Right renal pelvis (tissue), 4 donors: ENCODE data around the gene DGKH. TPM values are rescaled to one million over a fixed set of nuclear protein-coding genes. Genes with fewer than 3 reads are reported as not detected.
"Not testable (repeated sequence)": the region's sequence is repeated elsewhere in the genome, so short reads cannot be mapped to it uniquely, and the experiment has no call there.

Experiments
- DNase-seq, 4 donors: peaks; one replicate each; pipeline ENCODE4 v3.0.0-alpha.2; 2013; ENCODE audit warnings: low read depth in 4 of 4, low spot score in 3 of 4, missing footprints in 1 of 4
- polyA plus RNA-seq, 4 donors: library from polyadenylated mRNA; unstranded; fragments of 120-200 nt; gene quantifications; one replicate each; pipeline ENCODE4 v1.2.1, GENCODE V29; 2013; ENCODE audit not compliant: insufficient read length in 4 of 4

Gene DGKH
- polyA plus RNA-seq, 4 donors = 5.8 to 6.9 (median 6.1) TPM

DNA sequence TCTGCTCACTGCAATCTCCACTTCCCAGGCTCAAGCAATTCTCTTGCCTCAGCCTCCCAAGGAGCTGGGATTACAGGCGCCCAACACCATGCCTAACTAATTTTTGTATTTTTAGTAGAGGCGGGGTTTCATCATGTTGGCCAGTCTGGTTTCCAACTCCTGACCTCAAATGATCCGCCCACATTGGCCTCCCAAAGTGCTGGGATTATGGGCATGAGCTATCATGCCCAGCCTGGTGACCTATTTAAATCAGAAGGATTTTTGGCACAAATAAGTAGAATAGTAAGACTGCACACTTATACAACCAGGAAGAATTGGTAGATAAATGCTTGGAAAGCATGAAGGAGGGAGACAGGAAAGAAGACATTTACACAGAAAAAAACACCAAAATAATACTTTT, 170.1 kb downstream of the DGKH start:
- no peak for DNase-seq

DNA sequence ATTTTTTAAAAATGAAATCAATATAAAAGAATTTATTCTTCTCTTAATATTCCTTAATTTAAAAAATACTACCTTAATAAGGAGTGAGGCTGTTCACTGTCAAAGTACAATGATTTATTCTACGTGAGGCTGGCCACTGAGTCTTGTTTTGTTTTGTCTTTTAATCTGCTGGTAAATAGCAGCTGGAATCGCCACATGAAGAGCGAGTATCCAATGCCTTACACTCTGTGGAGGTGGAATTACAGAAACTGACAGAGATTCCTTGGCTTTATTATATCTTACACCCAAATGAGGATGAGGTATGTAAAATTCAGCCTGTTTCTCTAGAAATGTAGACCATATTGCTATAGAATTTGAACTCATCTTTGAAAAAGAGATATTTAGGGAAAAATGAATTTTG, 170.6 kb downstream of the DGKH start:
- DNase-seq = no peak

DNA sequence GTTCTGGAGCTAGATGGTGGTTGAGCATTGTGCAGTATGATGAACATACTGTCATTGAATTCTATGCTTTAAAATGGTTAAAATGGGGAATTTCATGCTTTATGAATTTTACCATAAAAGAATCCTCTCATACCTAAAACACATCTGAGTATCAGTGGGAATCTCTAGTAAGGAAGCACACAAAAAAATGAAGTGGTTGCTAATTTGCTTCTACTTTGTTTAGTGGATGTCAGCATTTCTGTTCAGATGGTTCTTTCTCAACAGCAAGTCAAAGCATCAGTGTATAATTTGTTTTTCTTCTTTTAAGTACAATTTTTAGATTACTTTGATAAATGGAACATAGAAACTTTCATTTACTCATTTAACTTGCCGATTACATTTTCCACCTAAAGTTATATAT, 171.4 kb downstream of the DGKH start:
- DNase-seq = no peak

DNA sequence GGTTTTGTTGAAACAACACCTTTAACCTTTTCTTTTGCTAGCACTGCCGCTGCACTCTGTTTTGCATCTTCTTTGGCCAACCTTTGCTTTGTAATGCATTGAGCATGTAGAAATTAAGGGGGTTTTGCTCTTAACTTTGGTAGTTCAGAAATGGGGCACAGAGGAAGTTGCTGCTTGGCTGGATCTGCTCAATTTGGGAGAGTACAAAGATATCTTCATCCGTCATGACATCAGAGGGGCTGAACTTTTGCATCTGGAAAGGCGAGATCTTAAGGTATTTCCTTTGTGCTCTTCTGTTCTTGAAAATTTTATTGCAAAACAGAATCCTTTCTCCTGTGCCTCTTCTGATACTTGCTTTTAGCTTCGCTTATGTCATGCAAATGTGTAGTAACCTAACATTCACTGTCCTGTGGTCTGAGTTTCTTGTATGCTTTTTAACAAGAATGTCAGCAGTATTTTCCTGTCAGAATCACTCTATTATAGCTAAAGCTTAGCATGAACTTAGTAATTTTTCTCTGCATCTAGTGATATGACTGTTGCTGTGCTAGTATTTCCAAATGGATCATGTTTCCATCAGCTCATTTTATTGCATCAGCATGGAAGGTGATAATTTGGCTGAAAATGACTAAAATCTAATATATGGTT, 172.8 kb downstream of the DGKH start:
- no peak for DNase-seq

DNA sequence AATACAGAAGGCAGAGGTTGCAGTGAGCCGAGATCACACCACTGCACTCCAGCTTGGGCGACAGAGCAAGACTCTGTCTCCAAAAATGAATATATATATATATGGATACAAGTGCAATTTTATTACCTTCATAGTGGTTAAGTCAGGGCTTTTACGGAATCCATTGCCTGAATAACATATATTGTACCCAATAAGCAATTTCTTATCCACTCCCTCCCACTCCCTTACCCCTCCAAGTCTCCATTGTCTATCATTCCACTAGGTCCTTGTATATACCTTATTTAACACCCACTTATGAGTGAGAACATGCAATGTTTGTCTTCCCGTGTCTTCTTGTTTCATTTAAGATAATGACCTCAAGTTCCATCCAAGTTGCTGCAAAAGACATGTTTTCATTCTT, 175.2 kb downstream of the DGKH start:
- no peak for DNase-seq

DNA sequence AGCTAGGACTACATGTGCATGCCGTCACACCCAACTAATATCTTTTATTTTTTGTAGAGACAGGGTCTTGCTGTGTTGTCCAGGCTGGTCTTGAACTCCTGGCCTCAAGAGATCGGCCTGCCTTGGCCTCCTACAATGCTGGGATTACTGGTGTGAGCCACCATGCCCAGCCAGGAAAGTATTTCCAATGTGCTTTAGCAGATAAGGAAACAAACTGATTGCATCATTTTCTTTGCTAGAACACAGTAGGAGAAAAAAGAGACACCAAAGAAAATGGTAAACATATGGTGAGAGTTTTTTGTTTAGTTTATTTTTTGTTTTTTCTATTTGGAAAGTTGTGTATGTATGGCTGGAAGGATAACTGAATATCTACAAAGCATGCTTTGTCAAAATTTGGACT, 176.6 kb downstream of the DGKH start:
- no peak for DNase-seq

DNA sequence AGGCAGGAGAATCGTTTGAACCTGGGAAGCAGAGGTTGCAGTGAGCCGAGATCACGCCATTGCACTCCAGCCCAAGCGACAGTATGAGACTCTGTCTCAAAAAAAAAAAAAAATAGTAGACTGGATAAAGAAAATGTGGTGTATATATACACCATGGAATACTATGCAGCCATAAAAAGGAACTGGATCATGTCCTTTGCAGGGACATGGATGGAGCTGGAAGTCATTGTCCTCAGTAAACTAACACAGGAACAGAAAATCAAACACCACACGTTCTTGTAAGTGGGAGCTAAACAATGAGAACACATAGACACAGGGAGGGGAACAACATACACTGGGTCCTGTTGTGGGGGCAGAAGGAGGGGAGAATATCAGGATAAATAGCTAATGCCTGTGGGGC, 178.3 kb downstream of the DGKH start:
- not testable (repeated sequence) for DNase-seq

DNA sequence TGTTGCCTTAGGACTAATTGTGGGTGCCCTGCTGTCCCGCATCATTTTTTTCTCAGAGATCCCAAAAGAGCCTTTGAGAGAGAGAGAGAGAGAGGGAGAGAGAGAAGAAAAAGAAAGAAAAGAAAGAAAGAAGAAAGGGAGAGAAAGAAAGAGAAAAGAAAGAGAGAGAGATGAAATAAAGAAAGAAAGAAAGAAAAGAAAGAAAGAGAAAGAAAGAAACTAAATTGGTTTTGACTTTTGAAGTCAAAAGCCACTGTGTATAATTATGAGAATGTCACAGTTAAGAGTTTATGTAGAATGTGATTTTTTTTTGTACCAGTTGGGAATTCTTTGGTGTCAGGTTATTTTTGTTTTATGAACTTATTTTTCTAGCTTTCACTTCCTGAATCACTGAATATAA, 180.1 kb downstream of the DGKH start:
- DNase-seq = no peak

DNA sequence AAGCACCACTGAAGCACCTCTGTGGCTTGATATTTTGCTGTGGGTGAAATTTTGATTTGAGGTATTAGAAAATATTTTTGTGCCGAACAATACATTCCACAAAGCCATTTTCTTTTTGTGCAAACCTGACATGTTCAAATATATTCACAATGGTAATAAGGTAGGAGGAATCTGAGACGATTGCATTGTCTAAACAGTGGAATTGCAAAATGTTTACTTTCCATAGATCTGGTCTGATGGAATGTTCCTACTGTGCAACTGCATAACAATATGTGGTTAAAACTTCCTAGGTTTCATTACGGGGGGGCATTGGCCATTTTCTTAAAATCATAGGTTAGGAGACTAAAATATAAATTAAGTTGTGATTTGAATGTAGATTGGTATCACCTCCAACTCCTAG, 180.8 kb downstream of the DGKH start:
- no peak for DNase-seq

DNA sequence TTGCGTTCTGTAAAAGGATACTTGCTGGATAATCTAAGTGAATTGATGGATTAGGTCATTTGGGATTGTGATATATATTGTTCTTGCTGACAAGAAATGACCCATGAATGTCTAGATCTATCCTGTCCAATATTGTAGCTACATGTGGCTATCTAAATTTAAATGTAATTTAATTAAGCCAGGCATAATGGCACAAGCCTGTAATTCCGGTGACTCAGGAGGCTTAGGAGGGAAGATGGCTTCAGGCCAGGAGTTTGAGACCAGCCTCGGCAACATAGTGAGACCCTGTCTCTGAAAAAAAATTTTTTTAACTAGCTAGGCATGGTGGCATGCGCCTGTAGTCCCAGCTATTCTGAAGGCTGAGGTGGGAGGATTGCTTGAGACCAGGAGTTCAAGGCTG, 184.2 kb downstream of the DGKH start:
- no peak for DNase-seq

DNA sequence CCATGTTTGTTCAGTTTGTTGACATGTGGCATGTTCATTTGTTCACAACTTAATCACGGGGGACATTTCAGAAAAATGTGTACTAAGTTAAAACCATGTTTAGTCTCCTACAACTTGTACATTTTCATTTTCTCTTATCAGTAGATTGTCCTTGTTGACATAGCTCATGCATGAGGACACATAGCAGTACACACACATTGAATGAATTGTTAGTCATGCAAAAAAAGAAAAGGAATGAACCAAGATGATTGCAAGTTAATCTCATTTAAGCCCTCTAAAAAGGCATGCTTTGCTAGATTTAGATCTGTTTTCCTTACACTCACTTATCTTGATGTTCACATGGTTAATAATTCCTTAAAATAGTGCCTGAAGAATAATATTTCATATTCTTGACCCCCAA, 185.3 kb downstream of the DGKH start:
- DNase-seq = no peak

DNA sequence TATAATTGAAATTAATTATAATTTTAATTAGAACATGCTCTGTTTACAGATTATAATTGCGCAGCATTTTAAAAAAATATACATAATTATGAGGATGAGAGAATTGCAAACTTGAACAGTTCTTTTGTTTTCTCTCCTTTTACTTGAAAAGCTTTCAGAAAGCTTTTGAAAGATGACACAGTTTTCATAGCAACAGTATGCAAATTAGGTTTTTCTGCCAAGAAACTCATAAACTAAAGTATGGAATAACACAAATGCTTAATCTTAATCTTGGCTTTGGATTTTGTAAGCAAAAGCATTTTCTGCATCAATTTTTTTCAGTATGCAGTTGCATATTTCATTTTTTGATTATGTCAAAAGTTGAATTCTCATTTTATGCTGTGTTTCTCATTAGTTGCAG, 190.7 kb downstream of the DGKH start:
- no peak for DNase-seq

DNA sequence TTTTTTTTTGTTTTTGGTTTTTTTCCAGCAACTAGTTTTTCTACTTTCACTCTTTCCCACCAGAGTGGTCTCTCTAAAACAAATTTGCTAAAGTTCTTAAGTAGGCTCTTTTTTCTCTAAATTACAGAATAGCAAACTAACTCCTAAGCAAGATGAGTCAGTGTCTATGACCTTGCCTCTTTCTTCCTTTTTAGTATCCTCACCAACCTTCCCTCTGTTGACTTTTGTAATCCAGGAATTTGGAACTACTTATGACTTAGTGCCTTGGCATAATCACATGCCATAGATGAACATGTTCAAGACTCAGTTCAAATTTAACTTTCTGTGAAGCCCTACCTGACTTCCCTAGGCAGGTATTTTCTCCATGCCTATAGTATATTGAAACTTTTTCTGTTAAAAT, 191.2 kb downstream of the DGKH start:
- DNase-seq = no peak

DNA sequence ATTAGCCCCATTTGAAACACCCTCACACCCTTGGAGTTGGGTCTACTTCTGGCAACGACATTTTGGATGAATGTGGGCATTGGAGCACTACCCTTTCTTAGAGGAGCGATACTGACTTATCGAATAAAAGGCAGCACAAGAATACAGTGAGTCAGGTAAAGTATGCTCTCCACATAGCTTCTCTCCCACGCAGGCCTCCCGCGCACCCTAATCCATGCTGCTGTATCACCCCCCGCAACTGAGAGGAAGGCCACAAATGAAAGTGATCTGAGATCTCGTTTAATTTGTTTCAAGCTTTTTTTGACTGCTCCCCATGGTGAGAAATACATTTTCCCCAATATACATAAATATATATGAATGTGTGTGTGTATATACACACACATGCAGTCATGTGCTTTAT, 198.1 kb downstream of the DGKH start:
- DNase-seq = no peak

DNA sequence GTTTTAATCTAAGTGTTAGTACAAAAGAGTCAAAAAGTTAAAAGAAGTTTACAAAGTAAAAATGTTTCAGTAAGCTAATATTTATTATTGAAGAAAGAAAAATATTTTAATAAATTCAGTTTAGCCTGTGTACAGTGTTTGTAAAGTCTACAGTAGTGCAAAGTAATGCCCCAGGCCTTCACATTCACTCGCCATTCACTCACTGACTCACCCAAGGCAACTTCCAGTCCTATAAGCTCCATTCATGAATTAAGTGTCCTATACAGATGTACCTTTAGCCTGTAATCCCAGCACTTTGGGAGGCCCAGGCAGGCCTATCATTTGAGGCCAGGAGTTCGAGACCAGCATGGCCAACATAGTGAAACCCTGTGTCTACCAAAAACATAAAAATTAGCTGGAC, 199.4 kb downstream of the DGKH start:
- no peak for DNase-seq

DNA sequence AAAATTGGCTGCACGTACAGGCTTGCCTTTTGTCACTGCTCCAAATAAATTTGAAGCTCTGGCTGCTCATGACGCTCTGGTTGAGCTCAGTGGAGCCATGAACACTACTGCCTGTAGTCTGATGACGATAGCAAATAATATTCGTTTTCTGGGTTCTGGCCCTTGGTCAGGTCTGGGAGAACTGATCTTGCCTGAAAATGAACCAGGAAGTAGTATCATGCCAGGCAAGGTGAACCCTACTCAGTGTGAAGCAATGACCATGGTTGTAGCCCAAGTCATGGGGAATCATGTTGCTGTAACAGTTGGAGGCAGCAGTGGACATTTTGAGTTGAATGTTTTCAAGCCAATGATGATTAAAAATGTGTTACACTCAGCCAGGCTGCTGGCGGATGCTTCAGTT, 207.4 kb downstream of the DGKH start:
- DNase-seq = no peak

DNA sequence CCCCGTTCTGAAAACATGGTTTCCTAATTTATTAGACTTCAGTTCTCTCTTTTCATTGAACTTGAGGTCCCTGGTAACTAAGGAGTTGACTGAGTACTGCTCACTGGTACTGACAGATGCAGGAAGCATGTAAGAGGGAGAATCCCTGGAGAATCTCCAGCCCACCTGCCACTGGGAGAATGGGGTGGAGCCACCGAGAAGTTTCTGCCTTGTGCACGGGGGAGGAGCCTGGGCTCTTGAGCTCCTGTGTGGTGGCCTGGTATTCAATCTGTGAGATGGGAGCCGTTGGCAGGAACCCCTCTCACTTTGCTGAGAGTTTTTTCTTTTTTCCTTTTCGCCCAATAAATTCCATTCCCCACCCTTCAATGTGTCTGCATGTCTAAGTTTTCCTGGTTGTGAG, 210.3 kb downstream of the DGKH start:
- DNase-seq = no peak

DNA sequence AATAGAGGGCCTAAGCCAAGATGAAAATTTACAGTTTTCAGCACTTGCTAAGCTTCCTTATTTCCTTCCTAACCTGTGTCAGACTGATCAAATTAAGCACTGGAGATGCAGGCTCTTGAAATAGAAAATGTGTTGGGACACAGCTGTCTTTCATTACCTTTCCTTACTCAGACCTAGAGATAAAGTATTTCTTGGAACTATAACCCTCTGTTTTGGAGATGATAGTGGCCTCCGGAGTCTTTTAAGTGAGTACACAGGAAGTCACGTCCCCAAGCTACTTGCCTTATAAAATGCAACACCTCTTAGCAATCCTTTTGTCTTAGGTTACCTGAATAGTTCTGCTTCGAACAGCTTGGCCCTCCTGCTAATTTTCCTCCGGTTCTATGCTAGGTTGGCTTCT, 211.1 kb downstream of the DGKH start:
- no peak for DNase-seq

DNA sequence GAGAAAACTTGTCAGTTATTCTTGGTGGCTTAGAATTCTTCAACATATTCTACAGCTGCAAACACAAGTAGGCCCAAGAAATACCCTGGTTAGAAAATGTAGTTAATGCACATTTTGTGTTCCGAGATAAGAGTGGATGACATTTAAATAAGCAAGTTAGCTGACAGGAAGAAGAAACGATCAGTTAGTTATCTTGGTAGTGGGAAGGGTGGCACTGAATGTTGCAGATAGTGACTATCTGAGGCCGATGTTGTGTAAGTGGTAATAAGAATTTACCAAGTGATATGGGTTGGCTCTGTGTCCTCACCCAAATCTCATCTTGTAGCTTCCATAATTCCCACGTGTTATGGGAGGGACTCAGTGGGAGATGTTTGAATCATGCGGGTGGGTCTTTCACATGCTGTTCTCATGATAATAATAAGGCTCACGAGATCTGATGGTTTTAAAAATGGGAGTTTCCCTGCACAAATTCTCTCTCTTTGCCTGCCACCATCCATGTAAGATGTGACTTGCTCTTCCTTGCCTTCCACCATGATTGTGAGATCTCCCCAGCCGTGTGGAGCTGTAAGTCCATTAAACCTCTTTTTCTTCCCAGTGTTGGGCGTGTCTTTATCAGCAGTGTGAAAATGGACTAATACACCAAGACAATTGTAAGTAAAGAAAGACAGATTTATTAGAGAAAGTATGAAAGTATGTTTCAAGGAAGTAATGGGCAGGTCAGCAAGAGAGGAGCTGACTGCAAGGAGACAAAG, 212.6 kb downstream of the DGKH start:
- no peak for DNase-seq

DNA sequence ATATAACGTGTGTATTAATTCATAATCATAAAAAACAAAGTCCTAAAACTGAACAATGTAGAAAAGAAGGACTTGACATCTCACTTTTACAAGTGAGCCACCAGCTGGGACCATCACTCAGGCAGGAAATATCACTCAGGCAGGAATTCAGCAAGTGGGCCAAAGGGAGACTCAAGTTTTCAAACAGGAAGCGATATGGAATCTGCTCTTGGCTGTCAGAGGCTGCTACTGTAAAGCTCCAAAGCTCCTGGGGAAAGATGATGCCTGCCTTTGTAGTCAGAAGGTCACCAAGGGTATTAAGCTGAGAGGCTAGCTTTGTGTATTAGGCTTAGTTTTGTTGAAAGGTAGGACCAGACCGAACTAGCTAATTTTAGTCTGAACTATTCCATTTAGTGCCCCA, 218.0 kb downstream of the DGKH start:
- peak in 3 of 4 donors; percentile 22 to 43 (median 28) for DNase-seq

DNA sequence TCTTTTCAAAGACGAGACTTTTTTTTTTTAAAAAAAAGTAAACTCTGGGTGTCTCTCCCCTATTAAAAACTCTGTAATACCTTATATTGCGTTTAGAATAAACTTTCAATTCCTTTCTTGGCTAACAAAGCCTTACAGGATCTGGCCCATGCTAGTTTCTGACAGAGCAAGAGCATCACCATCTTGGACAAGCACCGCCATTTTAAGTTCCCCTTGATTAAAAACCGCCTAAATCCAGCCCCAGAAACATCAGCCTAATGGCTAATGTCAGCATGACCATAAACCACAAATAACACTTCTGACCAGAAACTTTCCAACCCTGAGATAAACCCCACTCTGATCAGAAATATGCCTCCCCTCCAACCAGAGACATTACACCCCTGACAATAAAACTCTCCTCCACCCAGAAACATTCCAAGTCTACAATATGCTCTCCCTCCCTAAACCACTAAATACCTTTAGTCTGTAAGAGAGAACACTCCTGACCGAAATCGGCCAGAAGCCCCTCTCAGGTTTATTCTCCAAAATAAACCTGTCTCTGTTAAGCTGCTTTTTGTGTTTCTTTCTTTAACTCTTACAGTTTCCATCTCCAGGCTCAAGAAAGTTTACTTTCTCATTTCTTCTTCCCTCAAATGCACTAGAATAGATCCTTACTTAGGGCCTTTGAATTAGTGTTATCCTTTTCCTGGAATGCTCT, 221.9 kb downstream of the DGKH start:
- DNase-seq = no peak

DNA sequence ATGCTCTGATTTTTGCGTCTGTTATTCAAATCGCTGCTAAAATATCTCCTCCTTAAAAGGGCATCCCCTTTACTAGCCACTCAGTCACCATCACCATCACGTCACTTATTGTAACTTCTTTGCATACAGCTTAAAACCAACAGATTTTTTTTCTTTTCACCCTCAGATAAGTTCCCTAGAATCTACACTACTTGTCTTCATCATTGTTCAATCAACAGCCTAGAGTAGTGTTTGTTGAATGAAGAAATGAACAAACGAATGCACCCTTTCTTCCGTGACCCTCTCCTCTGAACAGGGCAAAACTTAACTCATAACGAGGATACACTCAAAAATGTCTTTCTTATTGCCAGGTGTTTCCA, 222.4 kb downstream of the DGKH start:
- no peak for DNase-seq
